Stimulated activated naive CD8-positive, alpha-beta T cell treated with anti-CD3 and anti-CD28 coated beads, Interleukin-15, amount 100 ng/mL, for 72 hours (primary cell): ENCODE data around the gene CYB561A3.
A peak's percentile ranks its signal among the peaks of the same experiment; 100 is the strongest.

ENCODE experiments used
- ATAC-seq: fragments of 150-1000 bp; cut with Tn5 transposase; 2 replicates; pipeline ENCODE4 v1.10.0; 2021; ENCODE audit warnings: mild to moderate bottlenecking, moderate library complexity
- DNase-seq, 2 donors: peaks; one replicate each; pipeline ENCODE4 v3.0.0; 2021 to 2022
- H3K27ac Mint-ChIP-seq, 2 donors: one replicate each; pipeline ENCODE4 v1.8.0; 2022; ENCODE audit warnings: mild to moderate bottlenecking in 2 of 2, mixed read lengths in 2 of 2, moderate library complexity in 2 of 2
- H3K27me3 Mint-ChIP-seq: one replicate; pipeline ENCODE4 v1.8.0; 2022; ENCODE audit warnings: mixed read lengths
- H3K4me1 Mint-ChIP-seq: one replicate; pipeline ENCODE4 v1.8.0; 2022; ENCODE audit warnings: mild to moderate bottlenecking, mixed read lengths
- H3K4me3 Mint-ChIP-seq, 2 donors: one replicate each; pipeline ENCODE4 v1.8.0; 2022; ENCODE audit warnings: mild to moderate bottlenecking in 2 of 2, mixed read lengths in 2 of 2, moderate library complexity in 1 of 2
- H3K9me3 Mint-ChIP-seq, 2 donors: one replicate each; pipeline ENCODE4 v1.8.0; 2022; ENCODE audit warnings: mixed read lengths in 2 of 2

Gene CYB561A3

DNA sequence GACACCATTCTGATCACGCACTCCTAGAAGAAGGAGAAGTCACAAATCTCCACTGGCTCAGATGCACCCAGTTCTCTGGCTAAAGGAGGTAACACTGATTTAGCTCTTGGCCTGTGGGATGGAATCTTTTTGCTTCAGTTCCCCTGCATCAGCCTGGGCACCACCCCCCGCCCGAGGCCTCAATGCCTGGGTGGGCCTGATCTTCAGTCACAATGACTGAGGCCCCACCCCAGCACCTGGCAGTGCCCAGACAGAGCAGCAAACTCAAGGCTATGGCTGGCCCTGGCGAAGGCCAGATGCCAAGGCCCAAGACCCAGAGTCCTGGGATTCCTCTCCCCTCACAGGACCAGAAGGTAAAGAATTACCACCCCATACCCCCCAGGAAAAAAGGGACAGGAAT, 5.0 kb downstream of the CYB561A3 start:
- Mint-ChIP-seq H3K4me3 (no peak overlapping the region), H3K27me3 (no peaks in the 10 kb centered on the region), H3K27ac (peak overlapping the region; percentile 20 to 43), H3K9me3 (no peaks in the 10 kb centered on the region), H3K4me1 (peaks cover 40% of the 10 kb centered on the region)
- DNase-seq (no peak), ATAC-seq (no peak)

GRCh38 chr11:61354208-61354607, 7.5 kb downstream of the CYB561A3 start:
- Mint-ChIP-seq H3K4me3 (no peak overlapping the region), H3K9me3 (no peaks in the 10 kb centered on the region), H3K27ac (no peak overlapping the region), H3K4me1 (peaks cover 20% of the 10 kb centered on the region), H3K27me3 (no peaks in the 10 kb centered on the region)
- DNase-seq (no peak), ATAC-seq (no peak)

- Mint-ChIP-seq H3K4me1 (peaks cover 19% of the 10 kb centered on the region), H3K27ac (peak overlapping the region in 1 of 2 donors; percentile 74), H3K4me3 (no peak overlapping the region), H3K9me3 (no peaks in the 10 kb centered on the region), H3K27me3 (no peaks in the 10 kb centered on the region)
- no peak for DNase-seq
- no peak for ATAC-seq
Observed at GRCh38 chr11:61353131-61354067, 8.3 kb downstream of the CYB561A3 start.

GRCh38 chr11:61352038-61352437, 9.6 kb downstream of the CYB561A3 start:
- Mint-ChIP-seq H3K4me3 (no peak overlapping the region), H3K4me1 (peaks cover 9% of the 10 kb centered on the region), H3K27ac (no peak overlapping the region), H3K9me3 (no peaks in the 10 kb centered on the region), H3K27me3 (no peaks in the 10 kb centered on the region)
- ATAC-seq (no peak), DNase-seq (no peak)

DNA sequence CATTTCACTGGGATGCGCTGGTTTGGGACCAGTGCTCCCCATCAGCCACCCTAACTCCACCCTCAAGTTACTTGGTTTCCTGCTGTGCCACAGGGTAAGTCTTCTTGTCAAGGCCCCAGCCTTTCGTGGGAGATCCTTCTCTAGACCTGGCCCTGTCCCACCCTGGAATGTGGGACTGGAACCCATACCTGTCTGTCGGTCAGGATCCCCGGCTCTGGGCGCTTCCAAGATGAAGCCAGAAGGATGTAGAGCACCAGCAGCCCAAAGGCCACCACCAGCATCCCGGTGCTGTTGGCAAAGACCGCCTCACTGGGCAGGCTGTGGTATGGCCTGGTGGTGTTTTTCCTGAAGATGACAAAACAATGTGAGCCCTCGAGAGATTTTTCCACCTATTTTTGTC, 10.9 kb downstream of the CYB561A3 start:
- H3K27ac Mint-ChIP-seq, result no peak overlapping the region
- no peaks in the 10 kb centered on the region for H3K9me3 Mint-ChIP-seq
- ATAC-seq (no peak), DNase-seq (no peak)
- H3K4me1 Mint-ChIP-seq, result peaks cover 6% of the 10 kb centered on the region
- no peaks in the 10 kb centered on the region for H3K27me3 Mint-ChIP-seq
- H3K4me3 Mint-ChIP-seq, result no peak overlapping the region

- ATAC-seq (no peak), DNase-seq (no peak)
- Mint-ChIP-seq H3K27ac (no peak overlapping the region), H3K9me3 (no peaks in the 10 kb centered on the region), H3K4me1 (peaks cover 6% of the 10 kb centered on the region), H3K4me3 (no peak overlapping the region), H3K27me3 (no peaks in the 10 kb centered on the region)
Observed at GRCh38 chr11:61350336-61350735, 11.3 kb downstream of the CYB561A3 start.

DNA sequence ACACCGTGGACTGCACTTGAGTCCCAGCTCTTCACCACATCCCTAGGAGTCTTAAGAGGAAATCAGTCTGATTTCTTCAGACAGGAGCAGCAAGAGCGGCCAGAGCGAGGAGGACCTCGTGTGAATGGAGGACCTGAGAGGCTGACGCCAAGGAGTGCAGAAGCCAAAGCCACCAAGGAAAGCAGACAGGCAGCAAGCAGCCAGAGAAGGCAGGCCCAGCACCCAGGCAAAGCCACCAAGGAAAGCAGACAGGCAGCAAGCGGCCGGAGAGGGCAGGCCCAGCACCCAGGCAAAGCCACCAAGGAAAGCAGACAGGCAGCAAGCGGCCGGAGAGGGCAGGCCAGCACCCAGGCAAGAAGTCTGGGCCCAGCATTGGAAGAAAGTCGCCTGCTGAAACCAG, 11.8 kb downstream of the CYB561A3 start:
- DNase-seq, result no peak
- H3K9me3 Mint-ChIP-seq, result no peaks in the 10 kb centered on the region
- no peak for ATAC-seq
- no peaks in the 10 kb centered on the region for H3K27me3 Mint-ChIP-seq
- H3K4me3 Mint-ChIP-seq, result no peak overlapping the region
- peaks cover 6% of the 10 kb centered on the region for H3K4me1 Mint-ChIP-seq
- peak overlapping the region in 1 of 2 donors; percentile 91 for H3K27ac Mint-ChIP-seq

GRCh38 chr11:61349189-61349751, 12.4 kb downstream of the CYB561A3 start:
- DNase-seq (no peak), ATAC-seq (no peak)
- Mint-ChIP-seq H3K9me3 (no peaks in the 10 kb centered on the region), H3K27me3 (no peaks in the 10 kb centered on the region), H3K27ac (no peak overlapping the region), H3K4me1 (peaks cover 6% of the 10 kb centered on the region), H3K4me3 (no peak overlapping the region)

GRCh38 chr11:61347916-61348461, 13.7 kb downstream of the CYB561A3 start:
- DNase-seq (no peak), ATAC-seq (no peak)
- Mint-ChIP-seq H3K27ac (no peak overlapping the region), H3K9me3 (no peaks in the 10 kb centered on the region), H3K4me1 (no peaks in the 10 kb centered on the region), H3K27me3 (no peaks in the 10 kb centered on the region), H3K4me3 (no peak overlapping the region)

- peak; percentile 21 for ATAC-seq
- Mint-ChIP-seq H3K9me3 (no peaks in the 10 kb centered on the region), H3K4me3 (no peak overlapping the region), H3K27me3 (no peaks in the 10 kb centered on the region), H3K27ac (peak overlapping the region in 1 of 2 donors; percentile 91), H3K4me1 (no peaks in the 10 kb centered on the region)
- DNase-seq, result no peak
Observed at GRCh38 chr11:61345954-61346843, 15.5 kb downstream of the CYB561A3 start.

GRCh38 chr11:61345170-61345610, 16.5 kb downstream of the CYB561A3 start:
- H3K27ac Mint-ChIP-seq, result no peak overlapping the region
- H3K27me3 Mint-ChIP-seq, result no peaks in the 10 kb centered on the region
- no peaks in the 10 kb centered on the region for H3K4me1 Mint-ChIP-seq
- no peaks in the 10 kb centered on the region for H3K9me3 Mint-ChIP-seq
- ATAC-seq (no peak), DNase-seq (no peak)
- no peak overlapping the region for H3K4me3 Mint-ChIP-seq

DNA sequence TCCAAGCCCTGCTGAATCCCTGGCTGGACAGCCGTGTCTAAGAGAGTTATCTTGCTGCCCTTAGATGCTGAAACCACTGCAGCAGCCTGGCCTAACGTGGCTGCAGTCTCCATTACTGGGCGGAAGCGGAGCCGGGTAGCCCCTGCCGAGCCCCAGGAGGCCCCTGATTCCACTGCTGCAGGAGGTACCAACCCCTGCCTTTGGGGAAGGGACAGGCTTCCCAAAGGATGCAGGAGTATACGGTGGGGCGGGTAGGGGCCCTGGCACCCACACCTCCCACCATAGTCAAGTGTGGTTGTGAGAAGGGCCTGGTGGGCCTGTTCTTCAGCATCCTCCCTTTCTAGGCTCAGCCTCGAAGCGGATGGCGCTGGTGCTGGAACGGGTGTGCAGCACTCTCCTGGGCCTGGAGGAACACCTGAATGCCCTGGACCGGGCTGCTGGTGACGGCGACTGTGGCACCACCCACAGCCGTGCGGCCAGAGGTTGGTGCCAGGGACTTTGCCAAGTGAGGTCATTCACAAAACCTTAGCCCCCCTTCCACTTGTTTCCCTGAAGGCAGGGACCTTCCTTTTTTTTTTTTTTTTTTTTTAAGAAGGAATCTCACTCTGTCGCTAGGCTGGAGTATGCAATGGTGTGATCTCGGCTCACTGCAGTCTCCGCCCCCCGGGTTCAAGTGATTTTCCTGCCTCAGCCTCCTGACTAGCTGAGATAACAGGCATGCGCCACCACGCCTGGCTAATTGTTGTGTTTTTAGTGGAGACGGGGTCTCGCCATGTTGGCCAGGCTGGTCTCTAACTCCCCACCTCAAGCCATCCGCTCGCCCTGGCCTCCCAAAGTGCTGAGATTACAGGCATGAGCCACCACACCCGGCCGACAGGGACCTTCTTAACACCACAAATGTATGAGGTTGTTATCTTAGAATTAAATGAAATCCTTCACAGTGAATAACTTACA, 17.6 kb downstream of the CYB561A3 start:
- H3K27ac Mint-ChIP-seq, result no peak overlapping the region
- no peak for DNase-seq
- H3K4me3 Mint-ChIP-seq, result no peak overlapping the region
- no peaks in the 10 kb centered on the region for H3K9me3 Mint-ChIP-seq
- no peaks in the 10 kb centered on the region for H3K27me3 Mint-ChIP-seq
- ATAC-seq, result no peak
- H3K4me1 Mint-ChIP-seq, result no peaks in the 10 kb centered on the region

- peak overlapping the region in 1 of 2 donors; percentile 29 for H3K27ac Mint-ChIP-seq
- H3K4me1 Mint-ChIP-seq, result peaks cover 5% of the 10 kb centered on the region
- H3K4me3 Mint-ChIP-seq, result no peak overlapping the region
- H3K9me3 Mint-ChIP-seq, result no peaks in the 10 kb centered on the region
- no peaks in the 10 kb centered on the region for H3K27me3 Mint-ChIP-seq
- DNase-seq (no peak), ATAC-seq (no peak)
Observed at GRCh38 chr11:61342207-61342803, 19.4 kb downstream of the CYB561A3 start.

DNA sequence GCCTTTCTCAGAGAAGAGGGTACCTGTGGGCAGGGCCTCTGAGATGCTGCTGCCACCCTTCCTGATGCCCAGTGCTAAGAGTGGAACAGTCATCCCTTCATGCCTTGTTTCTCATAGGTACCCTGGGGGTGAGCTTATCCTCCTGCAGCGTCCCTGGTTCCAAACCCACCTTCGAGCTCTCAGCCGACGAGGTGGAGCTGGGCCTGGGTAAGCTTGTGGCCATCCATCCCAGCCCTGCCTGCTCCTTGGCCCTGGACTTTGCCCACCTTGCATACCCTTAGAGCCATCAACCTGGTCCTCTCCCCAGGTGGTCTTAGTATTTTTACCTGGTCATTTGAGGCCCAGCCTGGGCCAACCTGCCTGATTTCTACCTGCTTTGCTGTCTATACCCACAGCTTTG, 20.0 kb downstream of the CYB561A3 start:
- H3K27me3 Mint-ChIP-seq, result no peaks in the 10 kb centered on the region
- H3K4me1 Mint-ChIP-seq, result peaks cover 10% of the 10 kb centered on the region
- DNase-seq (no peak), ATAC-seq (no peak)
- H3K4me3 Mint-ChIP-seq, result no peak overlapping the region
- H3K9me3 Mint-ChIP-seq, result no peaks in the 10 kb centered on the region
- H3K27ac Mint-ChIP-seq, result no peak overlapping the region
